ENCODE data around the gene ANXA9.

The ANXA9 gene

GRCh38 chr1:150997126-150997872 is 15.2 kb downstream of the ANXA9 start:
- TF ChIP-seq RARB (CRISPR knock-in tag; IDR thresholded peaks at IDR 0.05) (no peak), OSR1 (CRISPR knock-in tag; IDR thresholded peaks at IDR 0.05) (no peak), CSDC2 (CRISPR knock-in tag; IDR thresholded peaks at IDR 0.05) (no peak), BACH2 (CRISPR knock-in tag; IDR thresholded peaks at IDR 0.05; ENCODE audit: borderline replicate concordance) (no peak), ZNF8 (CRISPR knock-in tag; IDR thresholded peaks at IDR 0.05) (no peak), SNAI2 (CRISPR knock-in tag; IDR thresholded peaks at IDR 0.05) (no peak), ZFP3 (CRISPR knock-in tag; IDR thresholded peaks at IDR 0.05) (no peak), ISL1 (CRISPR knock-in tag; IDR thresholded peaks at IDR 0.05) (no peak), ARNTL (CRISPR knock-in tag; IDR thresholded peaks at IDR 0.05; ENCODE audit: borderline replicate concordance, low read depth) (no peak)
- TF ChIP-seq, protein P1, sequence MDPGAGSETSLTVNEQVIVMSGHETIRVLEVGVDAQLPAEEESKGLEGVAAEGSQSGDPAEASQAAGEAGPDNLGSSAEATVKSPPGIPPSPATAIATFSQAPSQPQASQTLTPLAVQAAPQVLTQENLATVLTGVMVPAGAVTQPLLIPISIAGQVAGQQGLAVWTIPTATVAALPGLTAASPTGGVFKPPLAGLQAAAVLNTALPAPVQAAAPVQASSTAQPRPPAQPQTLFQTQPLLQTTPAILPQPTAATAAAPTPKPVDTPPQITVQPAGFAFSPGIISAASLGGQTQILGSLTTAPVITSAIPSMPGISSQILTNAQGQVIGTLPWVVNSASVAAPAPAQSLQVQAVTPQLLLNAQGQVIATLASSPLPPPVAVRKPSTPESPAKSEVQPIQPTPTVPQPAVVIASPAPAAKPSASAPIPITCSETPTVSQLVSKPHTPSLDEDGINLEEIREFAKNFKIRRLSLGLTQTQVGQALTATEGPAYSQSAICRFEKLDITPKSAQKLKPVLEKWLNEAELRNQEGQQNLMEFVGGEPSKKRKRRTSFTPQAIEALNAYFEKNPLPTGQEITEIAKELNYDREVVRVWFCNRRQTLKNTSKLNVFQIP (CRISPR knock-in tag; IDR thresholded peaks at IDR 0.05; ENCODE audit: borderline replicate concordance, low read depth), result no peak
- no peak for ATAC-seq

- TF ChIP-seq, protein P2, sequence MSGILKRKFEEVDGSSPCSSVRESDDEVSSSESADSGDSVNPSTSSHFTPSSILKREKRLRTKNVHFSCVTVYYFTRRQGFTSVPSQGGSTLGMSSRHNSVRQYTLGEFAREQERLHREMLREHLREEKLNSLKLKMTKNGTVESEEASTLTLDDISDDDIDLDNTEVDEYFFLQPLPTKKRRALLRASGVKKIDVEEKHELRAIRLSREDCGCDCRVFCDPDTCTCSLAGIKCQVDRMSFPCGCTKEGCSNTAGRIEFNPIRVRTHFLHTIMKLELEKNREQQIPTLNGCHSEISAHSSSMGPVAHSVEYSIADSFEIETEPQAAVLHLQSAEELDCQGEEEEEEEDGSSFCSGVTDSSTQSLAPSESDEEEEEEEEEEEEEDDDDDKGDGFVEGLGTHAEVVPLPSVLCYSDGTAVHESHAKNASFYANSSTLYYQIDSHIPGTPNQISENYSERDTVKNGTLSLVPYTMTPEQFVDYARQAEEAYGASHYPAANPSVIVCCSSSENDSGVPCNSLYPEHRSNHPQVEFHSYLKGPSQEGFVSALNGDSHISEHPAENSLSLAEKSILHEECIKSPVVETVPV (CRISPR knock-in tag; IDR thresholded peaks at IDR 0.05), result no peak
- TF ChIP-seq, protein P3, sequence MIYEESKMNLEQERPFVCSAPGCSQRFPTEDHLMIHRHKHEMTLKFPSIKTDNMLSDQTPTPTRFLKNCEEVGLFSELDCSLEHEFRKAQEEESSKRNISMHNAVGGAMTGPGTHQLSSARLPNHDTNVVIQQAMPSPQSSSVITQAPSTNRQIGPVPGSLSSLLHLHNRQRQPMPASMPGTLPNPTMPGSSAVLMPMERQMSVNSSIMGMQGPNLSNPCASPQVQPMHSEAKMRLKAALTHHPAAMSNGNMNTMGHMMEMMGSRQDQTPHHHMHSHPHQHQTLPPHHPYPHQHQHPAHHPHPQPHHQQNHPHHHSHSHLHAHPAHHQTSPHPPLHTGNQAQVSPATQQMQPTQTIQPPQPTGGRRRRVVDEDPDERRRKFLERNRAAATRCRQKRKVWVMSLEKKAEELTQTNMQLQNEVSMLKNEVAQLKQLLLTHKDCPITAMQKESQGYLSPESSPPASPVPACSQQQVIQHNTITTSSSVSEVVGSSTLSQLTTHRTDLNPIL (CRISPR knock-in tag; IDR thresholded peaks at IDR 0.05; ENCODE audit: low read depth), result no peak
- no peak for TF ChIP-seq SNAI2 (CRISPR knock-in tag; IDR thresholded peaks at IDR 0.05)
- TF ChIP-seq, protein P1 (CRISPR knock-in tag; IDR thresholded peaks at IDR 0.05; ENCODE audit: borderline replicate concordance, low read depth), result no peak
- ATAC-seq, result no peak
These were observed 15.9 kb downstream of the ANXA9 start for GRCh38 chr1:150997949-150998348.

GRCh38 chr1:150999051-150999674 is 17.1 kb downstream of the ANXA9 start:
- ATAC-seq, result peak; percentile 26; the same call in 2 of the 3 replicates

More at GRCh38 chr1:150999051-150999674, 17.1 kb downstream of the ANXA9 start:
- TF ChIP-seq, protein P4, sequence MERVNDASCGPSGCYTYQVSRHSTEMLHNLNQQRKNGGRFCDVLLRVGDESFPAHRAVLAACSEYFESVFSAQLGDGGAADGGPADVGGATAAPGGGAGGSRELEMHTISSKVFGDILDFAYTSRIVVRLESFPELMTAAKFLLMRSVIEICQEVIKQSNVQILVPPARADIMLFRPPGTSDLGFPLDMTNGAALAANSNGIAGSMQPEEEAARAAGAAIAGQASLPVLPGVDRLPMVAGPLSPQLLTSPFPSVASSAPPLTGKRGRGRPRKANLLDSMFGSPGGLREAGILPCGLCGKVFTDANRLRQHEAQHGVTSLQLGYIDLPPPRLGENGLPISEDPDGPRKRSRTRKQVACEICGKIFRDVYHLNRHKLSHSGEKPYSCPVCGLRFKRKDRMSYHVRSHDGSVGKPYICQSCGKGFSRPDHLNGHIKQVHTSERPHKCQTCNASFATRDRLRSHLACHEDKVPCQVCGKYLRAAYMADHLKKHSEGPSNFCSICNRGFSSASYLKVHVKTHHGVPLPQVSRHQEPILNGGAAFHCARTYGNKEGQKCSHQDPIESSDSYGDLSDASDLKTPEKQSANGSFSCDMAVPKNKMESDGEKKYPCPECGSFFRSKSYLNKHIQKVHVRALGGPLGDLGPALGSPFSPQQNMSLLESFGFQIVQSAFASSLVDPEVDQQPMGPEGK (CRISPR knock-in tag; IDR thresholded peaks at IDR 0.05; ENCODE audit: borderline replicate concordance), result no peak
- TF ChIP-seq, protein P2 (CRISPR knock-in tag; IDR thresholded peaks at IDR 0.05), result no peak
- TF ChIP-seq ZFP30 (CRISPR knock-in tag; IDR thresholded peaks at IDR 0.05) (no peak), ZNF565 (CRISPR knock-in tag; conservative IDR thresholded peaks at IDR 0.05; ENCODE audit: low read depth) (no peak), BACH2 (CRISPR knock-in tag; IDR thresholded peaks at IDR 0.05; ENCODE audit: borderline replicate concordance) (no peak), RARB (CRISPR knock-in tag; IDR thresholded peaks at IDR 0.05) (no peak), ZNF8 (CRISPR knock-in tag; IDR thresholded peaks at IDR 0.05) (no peak)
- TF ChIP-seq, protein P5, sequence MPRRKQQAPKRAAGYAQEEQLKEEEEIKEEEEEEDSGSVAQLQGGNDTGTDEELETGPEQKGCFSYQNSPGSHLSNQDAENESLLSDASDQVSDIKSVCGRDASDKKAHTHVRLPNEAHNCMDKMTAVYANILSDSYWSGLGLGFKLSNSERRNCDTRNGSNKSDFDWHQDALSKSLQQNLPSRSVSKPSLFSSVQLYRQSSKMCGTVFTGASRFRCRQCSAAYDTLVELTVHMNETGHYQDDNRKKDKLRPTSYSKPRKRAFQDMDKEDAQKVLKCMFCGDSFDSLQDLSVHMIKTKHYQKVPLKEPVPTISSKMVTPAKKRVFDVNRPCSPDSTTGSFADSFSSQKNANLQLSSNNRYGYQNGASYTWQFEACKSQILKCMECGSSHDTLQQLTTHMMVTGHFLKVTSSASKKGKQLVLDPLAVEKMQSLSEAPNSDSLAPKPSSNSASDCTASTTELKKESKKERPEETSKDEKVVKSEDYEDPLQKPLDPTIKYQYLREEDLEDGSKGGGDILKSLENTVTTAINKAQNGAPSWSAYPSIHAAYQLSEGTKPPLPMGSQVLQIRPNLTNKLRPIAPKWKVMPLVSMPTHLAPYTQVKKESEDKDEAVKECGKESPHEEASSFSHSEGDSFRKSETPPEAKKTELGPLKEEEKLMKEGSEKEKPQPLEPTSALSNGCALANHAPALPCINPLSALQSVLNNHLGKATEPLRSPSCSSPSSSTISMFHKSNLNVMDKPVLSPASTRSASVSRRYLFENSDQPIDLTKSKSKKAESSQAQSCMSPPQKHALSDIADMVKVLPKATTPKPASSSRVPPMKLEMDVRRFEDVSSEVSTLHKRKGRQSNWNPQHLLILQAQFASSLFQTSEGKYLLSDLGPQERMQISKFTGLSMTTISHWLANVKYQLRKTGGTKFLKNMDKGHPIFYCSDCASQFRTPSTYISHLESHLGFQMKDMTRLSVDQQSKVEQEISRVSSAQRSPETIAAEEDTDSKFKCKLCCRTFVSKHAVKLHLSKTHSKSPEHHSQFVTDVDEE (CRISPR knock-in tag; IDR thresholded peaks at IDR 0.05), result no peak
